Right hindlimb (tissue), 1 donor: Measurements from ENCODE around the gene PKLR.
"Not testable (repeated sequence)": the region's sequence is repeated elsewhere in the genome, so short reads cannot be mapped to it uniquely, and the experiment has no call there.

Experiments used
- DNase-seq: peaks from one replicate; pipeline ENCODE4 v3.0.0-alpha.2; 2018

PKLR gene

GRCh38 chr1:155254228-155254713, 47.0 kb downstream of the PKLR start:
- DNase-seq, result no peak

DNA sequence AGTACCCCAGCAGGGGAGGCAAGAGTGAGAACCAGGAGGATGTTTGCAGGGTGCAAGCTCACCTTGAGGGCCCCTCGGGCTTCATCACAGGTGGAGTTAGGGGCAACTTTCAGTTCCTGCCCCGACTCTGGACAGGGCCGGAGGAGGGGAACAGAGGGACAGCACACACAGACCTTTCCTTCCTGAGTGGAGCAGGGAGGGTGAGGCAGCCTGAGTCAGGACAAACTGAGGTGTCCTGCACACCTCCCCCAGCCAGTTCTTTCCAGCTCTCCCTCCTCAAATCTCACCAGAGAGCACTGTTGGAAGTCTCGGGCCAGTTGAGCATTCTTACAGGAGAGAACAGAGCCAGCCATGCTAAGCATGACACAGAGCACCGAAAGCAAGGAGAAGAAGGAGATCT, 47.4 kb downstream of the PKLR start:
- no peak for DNase-seq

- DNase-seq, result no peak
Observed at GRCh38 chr1:155253208-155253607, 48.0 kb downstream of the PKLR start.

- no peak for DNase-seq
Observed at GRCh38 chr1:155251566-155251965, 49.7 kb downstream of the PKLR start.

- DNase-seq, result peak; percentile 93
Observed at GRCh38 chr1:155250633-155251449, 50.4 kb downstream of the PKLR start.

DNA sequence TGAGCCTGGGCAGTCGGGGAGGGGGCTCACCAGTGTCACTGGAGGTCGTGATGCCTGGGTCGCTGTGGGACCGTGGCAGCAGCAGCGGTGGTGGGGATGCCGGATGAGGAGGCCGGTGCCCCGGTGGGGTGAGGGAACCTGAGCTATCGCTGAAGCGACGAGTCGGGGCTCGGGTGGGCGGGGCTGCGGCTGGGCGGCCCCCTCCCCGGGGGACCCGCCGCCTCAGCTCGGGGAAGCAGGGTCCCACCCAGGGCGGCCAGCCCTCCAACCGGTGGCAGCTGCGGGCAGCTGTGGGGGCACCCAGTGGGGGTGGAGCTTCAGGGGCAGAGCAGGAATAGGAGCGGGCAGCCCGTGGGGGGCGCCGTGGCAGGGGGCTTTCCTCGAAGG, 51.0 kb downstream of the PKLR start:
- peak; percentile 36 for DNase-seq

DNA sequence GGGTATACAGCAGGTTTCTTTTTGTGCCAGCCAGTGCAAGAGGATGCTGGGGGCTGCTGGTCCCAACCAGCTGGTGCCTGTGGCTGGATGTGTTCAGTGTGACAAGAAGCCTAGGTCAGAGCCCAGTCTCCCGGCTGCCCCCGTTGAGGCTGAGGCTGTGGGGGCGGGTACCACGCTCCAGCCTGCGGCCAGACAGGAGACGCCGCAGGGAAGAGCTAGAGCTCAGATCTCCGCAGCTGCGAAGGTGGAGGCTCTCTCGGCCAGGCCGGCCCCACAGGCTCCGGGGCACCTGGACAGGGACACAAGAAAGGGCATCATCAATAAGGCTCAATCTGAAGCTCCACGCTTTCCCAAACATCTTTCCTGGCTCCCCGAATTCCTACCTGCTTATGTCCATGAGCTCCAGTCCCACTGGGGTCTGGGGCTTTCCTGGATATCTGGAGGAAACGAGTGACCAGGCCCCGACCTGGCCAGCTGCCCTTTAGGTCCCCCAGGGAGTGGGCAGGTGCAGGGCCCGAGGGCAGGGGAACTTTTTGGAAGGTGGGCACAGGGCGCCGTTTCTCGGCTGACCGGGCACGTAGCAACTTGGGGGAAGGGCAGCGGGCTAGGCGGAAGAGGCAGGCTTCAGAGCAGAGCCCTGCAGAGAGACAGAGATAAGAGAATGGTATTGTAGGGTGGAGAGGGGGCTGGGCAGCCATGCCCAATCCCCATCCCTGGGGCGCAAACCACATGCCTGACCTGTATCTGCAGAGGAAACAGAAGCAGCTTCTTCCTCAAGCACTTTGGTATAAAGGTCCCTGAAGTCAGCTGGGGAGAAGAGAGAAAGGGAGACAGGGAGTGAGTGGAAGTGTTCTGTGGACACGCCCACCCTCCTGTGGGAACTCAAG, 53.3 kb downstream of the PKLR start:
- no peak for DNase-seq

GRCh38 chr1:155246796-155247195, 54.4 kb downstream of the PKLR start:
- DNase-seq, result not testable (repeated sequence)

- no peak for DNase-seq
Observed at GRCh38 chr1:155245163-155245524, 56.1 kb downstream of the PKLR start.

DNA sequence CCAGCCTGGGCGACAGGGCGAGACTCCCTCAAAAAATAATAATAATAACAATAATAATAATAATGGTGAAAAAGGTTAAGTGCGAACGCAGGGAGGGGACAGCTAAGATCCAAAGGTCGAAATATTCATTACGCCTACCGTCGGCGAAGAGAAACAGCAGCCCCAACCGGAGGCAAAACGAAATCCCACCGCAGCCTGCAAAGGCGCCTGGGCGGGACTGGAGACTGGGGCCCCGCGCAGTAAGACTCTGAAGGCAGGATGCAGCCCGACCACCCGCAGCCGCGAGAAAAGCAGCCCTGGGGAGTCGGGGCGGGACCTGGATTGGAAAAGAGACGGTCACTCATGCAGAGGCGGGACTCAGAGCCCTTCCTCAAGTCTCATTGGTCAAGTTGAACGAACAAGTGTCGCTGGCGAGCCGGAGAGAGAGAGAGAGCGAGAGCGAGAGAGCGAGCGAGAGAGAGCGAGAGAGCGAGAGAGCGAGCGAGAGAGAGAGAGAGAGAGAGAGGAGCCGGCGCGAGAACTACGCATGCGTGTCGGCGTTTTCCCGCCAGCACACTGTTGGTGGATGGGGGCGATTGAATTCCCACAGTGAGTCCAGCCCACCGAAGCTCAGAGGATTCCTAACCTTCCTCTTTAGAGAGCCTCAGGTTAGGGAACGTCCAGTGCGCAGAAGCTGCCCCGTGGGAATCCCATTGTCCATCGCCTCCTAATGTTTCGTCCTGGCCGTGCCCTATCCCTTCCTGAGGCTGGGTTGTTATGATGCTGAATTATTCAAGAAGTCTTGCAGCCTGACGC, 56.7 kb downstream of the PKLR start:
- DNase-seq, result peak; percentile 100

- no peak for DNase-seq
Observed at GRCh38 chr1:155242805-155243358, 58.4 kb downstream of the PKLR start.

- no peak for DNase-seq
Observed at GRCh38 chr1:155241841-155242264, 59.4 kb downstream of the PKLR start.

- DNase-seq, result peak; percentile 79
Observed at GRCh38 chr1:155241069-155241679, 60.1 kb downstream of the PKLR start.
